SK-N-SH treated with all-trans-retinoic acid at 6 μM for 48 hours (cell line): ENCODE results near the gene C19orf53.

Source experiments
- CSRNP3 ChIP-seq: fragments of 250-450 bp; sonication (Bioruptor Pico); IDR thresholded peaks from 2 replicates; pipeline ENCODE4 v1.5.1; 2021; ENCODE audit warnings: mild to moderate bottlenecking, moderate library complexity
- PATZ1 ChIP-seq: fragments of 250-450 bp; sonication (Bioruptor Pico); IDR thresholded peaks from 2 replicates; pipeline ENCODE4 v1.8.0; 2020; ENCODE audit warnings: mild to moderate bottlenecking, moderate library complexity, borderline replicate concordance
- TOX ChIP-seq: fragments of 250-450 bp; sonication (Bioruptor Pico); IDR thresholded peaks from 2 replicates; pipeline ENCODE4 v1.8.0; 2021; ENCODE audit warnings: mild to moderate bottlenecking, moderate library complexity, borderline replicate concordance
- ZFP3 ChIP-seq: fragments of 250-450 bp; sonication (Bioruptor Pico); IDR thresholded peaks from 2 replicates; pipeline ENCODE4 v1.5.0; 2020; ENCODE audit warnings: mild to moderate bottlenecking, moderate library complexity
- ZFP30 ChIP-seq: fragments of 450-650 bp; formaldehyde crosslinking; IDR thresholded peaks from 2 replicates; pipeline ENCODE4 v1.5.0; 2022; ENCODE audit warnings: mild to moderate bottlenecking, moderate library complexity

GRCh38 chr19:13729859-13730258, 44.4 kb upstream of the C19orf53 start:
- TF ChIP-seq ZFP3 (CRISPR knock-in tag) (no peak), CSRNP3 (CRISPR knock-in tag) (no peak), ZFP30 (CRISPR knock-in tag) (no peak), PATZ1 (CRISPR knock-in tag) (no peak), TOX (CRISPR knock-in tag) (no peak)
